CD4-positive, alpha-beta T cell treated with Interleukin-6 at 100 ng/mL for 8 hours (primary cell): ENCODE data around the gene APBA2.
"Not testable (repeated sequence)": the region's sequence is repeated elsewhere in the genome, so short reads cannot be mapped to it uniquely, and the experiment has no call there.

Experiments
- DNase-seq: peaks from one replicate; pipeline ENCODE4 v3.0.0-alpha.2; 2020; ENCODE audit warnings: mixed read lengths, low spot score

APBA2 gene

DNA sequence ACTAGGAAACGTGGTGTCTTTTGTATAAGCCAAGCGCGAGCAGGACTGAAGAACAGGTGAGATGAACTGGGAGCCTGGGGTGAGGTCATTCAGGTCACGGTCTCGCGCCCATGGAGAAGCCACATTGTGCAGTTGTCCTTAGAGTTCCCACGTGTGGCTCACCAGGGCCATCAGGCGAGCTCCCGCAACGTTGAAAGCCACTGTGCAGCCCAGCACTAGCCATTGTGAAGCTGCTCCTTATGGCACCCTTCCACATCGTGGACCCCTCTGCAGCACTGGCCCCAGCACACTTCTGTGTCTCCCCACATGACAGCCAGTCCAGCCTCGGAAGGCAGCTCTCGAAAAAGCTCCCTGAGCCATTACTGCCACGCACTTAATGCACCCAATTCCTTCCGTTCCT is 7.6 kb upstream of the APBA2 start:
- no peak for DNase-seq

- no peak for DNase-seq
These were observed 6.2 kb upstream of the APBA2 start for GRCh38 chr15:28879551-28879950.

DNA sequence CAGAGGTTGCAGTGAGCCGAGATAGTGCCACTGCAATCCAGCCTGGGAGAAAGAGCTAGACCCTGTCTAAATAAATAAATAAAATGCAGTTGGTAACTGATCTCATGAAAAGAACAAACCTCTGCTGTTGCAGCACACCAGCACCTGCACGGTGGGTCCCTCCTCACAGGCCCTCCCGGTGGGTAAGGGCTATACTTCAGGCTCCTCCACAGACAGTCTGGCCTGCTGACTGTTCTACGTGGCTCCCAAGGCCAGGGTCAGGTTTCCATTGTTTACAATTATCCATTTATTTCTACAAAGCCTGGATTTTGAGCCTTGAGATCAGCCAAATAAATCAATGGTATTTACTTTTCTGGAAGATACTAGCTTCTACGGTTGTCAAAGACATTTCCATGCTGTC is 5.1 kb upstream of the APBA2 start:
- DNase-seq = no peak

- no peak for DNase-seq
These were observed 4.6 kb upstream of the APBA2 start for GRCh38 chr15:28881170-28881569.

GRCh38 chr15:28881600-28881999 is 4.2 kb upstream of the APBA2 start:
- no peak for DNase-seq

DNA sequence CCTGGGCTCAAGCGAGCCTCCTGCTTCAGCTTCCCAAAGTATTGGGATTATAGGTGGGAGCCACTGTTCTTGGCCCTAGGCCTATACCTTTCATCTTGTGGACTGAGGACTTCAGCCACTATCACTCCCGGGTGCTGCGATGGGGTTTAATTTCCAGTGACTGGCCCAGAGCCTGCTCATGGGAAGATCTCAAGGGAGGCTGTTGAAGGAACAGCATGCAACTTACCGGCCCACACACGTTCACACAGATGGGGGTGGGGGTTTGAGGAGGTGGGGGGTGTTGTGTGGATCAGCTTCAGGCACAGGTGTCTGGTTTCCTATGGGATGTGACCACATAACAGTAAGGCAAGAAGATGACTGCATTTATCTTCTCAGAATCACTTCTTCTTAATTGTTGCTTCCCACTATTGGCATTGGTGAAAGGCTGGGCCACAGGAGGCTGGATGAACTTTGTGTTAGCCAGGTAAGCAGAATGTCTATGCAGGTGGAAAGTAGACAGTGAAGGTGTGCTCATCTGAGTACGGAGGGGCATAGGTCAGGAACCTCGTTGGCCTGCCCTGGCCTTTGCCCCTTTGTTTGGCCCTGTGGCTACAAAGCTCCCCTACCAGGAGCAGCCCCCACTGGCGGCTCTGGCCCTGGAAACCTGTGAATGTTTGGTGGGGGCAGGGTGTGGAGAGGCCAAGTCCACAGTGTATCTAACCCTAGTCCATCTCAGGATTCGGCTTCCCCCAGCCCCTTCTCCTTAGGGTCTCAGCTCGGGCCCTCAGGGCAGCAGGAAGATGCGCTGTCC is 1.4 kb upstream of the APBA2 start:
- DNase-seq = no peak

GRCh38 chr15:28885128-28885629 is 595 bp upstream of the APBA2 start:
- DNase-seq = no peak

DNA sequence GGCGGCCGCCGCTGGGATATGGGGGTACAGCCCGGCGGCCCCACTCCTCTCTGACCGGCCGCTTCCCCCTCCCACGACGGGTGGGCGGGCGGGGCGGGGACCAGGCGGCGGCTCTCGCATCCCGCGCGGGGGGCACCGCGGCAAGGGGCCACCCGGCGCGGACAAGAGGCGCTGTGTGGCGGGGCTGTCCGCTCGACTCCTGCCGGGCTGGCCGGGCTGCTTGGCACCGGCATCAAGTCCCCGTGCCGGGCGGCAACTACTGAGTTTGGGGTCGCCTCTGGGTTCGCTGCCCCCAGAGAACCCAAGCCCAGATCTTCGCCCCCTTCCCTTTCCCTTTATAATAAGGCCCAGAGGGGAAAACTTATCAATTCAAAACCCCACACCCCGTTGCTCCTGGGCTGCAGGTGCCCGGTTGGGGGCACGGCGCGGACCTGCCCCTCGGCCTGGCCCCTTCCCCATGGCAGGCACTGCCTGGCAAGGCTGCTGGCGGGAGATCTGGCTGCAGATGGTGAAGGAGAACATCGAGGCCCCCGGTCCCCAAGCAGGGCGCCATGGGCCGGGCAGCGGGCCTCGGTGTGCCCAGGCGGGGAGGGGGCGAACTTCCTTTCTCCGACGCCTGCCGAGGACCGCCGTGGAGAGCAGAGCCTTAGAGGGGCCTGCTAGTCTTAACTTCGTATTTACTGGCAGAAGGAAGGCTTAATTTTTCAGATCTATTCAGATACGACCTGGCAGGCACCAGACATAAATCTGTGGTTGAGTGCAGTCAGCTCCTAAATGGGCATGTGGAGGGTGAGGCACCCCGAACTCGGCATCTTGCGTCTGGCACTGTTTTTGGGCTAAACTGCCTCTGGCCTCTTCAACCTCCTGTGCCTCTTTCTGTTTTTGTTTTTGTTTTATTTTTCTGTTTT is 911 bp downstream of the APBA2 start:
- DNase-seq = no peak

GRCh38 chr15:28887339-28888174 is 1.8 kb downstream of the APBA2 start:
- no peak for DNase-seq

DNA sequence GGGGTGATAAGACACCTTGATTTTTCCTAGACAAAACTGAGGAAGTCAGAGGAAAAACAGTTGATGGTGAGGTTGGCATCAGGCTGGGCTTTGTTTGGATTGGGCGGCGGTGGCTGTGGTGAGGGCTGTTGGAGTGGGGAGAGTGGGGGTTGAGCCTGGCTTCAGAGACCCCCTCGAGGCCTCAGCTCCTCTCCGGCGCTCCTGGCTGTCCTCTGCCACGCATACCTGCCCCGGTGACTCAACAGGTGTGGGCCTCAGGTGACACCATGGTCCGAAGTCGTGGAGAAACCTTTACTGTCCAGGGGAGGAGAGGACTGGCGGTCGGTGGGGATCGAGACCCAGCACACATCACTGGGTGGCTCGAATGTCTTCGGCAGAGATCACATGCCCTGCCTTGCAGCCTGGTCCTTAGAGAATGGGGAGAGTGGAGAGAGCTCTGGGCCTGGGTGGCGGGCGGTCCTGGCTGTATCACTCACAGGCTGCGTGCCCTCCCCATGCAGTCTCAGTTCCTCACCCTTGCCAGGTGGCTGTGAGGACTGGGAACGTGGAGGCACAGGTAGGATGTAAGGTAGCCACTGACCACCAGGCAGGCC is 2.6 kb downstream of the APBA2 start:
- no peak for DNase-seq

DNA sequence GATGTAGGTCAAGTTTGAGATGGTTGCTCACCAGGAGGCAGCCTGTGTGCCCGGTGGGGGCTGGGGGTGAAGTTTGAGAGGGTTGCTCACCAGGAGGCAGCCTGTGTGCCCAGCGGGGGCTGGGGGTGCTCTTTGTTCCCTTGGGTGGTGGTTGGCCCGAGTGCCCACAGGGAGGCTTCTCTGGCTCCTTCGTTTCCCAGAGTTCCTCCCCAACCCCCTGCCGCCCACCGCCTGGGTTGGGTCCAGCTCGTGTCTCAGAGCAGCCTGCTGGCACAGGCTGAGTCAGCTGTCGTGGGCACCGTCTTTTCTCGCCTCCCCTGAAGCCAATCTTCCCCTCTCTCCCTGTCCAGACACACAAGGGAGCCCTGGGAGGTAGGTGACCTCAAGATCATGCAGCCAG is 3.1 kb downstream of the APBA2 start:
- DNase-seq = no peak

DNA sequence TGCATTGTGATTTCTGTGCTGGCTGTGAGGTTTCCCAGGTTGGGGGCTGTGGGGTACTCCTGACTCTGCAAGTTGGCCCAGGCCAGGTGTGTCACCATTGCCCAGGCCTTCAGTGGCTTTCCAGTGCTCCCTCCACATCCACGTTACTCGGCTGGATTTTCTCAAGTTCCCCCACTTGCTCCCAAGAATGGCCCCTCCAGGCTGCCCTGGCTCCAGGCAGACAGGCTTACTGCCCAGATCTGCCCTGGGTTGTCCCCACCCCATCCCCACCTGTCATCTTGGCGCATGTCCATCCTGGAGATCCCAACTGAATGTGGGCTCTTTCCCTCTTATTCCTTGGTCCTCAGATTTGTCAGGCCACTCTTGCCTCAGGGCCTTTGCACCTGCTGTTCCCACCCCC is 3.6 kb downstream of the APBA2 start:
- DNase-seq = no peak

- not testable (repeated sequence) for DNase-seq
These were observed 4.1 kb downstream of the APBA2 start for GRCh38 chr15:28889871-28890270.

- not testable (repeated sequence) for DNase-seq
These were observed 4.5 kb downstream of the APBA2 start for GRCh38 chr15:28890291-28890690.

GRCh38 chr15:28890711-28891495 is 5.1 kb downstream of the APBA2 start:
- peak; percentile 36 for DNase-seq

DNA sequence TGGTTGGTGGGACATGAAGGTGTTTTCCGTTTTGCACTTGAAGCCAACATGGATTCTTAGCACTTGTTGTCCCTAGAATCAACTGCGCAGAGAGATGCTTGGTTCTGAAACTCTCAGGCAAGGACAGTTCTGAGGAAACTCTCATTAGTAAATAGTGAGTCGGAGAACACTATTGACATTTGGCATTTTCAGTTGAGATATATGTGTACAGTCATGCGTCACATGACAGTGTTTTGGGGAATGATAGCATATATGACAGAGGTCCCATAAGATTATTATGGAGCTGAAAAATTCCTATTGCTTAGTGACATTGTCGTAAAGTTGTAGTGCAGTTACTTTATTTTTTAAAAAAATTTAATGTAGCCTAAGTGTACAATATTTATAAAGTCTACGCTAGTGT is 5.8 kb downstream of the APBA2 start:
- DNase-seq = no peak

DNA sequence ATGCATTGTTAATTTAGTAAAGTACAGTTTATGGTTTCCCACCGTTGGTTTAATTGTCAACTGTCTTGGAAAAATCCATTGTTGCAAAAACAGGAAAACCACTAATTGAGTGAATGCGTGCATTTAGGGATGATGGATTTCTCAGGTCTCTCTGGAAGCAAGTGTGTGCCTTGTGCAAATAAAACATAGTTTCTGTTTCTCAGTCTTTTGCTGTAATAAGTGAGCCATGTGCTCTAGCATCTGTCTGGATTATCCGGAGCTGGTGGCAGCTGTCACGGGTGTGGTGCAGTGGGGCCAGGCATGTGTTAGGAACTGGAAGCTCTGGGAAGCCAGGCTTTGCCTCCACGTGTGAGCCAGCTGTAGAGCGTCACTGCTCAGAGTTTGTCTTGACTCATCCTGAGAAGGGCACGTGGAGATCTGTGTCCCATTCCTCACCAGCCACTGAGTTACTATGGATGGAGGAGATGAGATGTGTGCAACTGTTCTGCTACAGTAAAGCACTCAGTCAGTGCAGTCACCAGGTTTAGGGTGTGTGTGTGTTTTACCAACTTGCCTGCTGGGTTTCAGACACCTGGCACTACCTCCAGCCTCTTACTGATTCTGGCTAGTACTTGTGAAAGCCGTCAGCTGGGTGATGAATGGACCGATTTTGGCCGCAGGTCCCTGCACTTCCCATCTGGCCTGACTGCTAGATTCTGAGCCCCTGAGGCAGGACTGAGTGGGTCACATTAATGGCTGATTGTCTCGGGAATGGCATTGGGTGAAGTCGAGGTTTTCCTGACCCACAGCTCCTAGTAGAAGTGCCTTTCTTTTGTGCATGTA is 7.2 kb downstream of the APBA2 start:
- DNase-seq = no peak

DNA sequence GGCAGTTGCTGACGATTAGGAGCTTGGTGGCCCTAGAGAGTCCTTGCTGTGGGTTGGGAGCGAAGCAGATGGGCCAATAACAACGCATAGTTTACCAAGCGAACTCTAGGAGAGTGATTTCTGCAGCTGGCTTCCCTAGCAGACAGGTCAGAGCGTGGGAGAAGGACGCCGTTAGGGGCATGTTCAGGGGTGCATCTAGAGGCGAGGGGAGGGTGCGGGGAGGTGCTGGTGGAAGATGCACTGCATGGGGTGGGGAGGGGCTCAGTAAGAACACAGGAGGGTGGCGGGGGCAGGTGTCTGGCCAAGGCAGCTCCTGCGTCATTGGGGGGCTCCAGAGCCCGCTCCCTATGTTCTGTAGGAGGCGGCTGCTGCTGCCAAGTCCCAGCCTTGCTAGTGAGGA is 8.9 kb downstream of the APBA2 start:
- DNase-seq = no peak

GRCh38 chr15:28895146-28895545 is 9.4 kb downstream of the APBA2 start:
- DNase-seq = no peak

DNA sequence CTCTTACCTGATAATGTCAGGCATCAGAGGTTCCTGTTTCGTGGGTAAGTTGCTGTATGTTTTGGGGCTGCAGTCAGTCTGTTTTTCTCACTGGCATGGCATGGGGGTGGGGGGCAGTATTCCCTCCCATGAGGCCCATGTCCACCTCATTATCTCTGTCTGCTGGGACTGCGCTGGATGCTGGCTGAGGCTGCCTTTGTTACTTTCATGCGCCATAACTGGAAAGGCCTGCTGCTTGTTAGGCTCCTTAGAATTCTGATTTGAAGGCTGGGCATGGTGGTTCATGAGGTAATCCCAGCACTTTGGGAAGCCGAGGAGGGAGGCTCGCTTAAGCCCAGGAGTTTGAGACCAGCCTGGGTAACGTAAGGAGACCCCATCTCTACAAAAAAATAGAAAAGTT is 9.8 kb downstream of the APBA2 start:
- DNase-seq = no peak
